Stomach (tissue), 4 donors: ENCODE results near the gene COPS6.

Source experiments
- CTCF ChIP-seq, 7 experiments: fragments of 450-650 bp in 4 of 7; fragments of 200-600 bp in 3 of 7; sonication (generic) in 3 of 7; IDR thresholded peaks; one replicate each; pipeline ENCODE4 v1.5.1; 2016 to 2019; ENCODE audit warnings: antibody characterized with exemption in 7 of 7, control low read depth in 2 of 7, mild to moderate bottlenecking in 1 of 7
- EP300 ChIP-seq: sonication (generic); formaldehyde crosslinking; IDR thresholded peaks from one replicate; pipeline ENCODE4 v1.6.1; 2017; ENCODE audit warnings: antibody characterized with exemption
- POLR2AphosphoS5 ChIP-seq, 3 donors: sonication (generic); formaldehyde crosslinking; IDR thresholded peaks; one replicate each; pipeline ENCODE4 v1.6.1; 2016; ENCODE audit warnings: antibody characterized with exemption in 3 of 3

GRCh38 chr7:100119072-100119969 lies 30.6 kb downstream of the COPS6 start, which contains the start of the genes CNPY4 and TAF6:
- TF ChIP-seq CTCF (IDR thresholded peaks at IDR 0.05) (peak in 1 of 7 experiments; percentile 29), POLR2AphosphoS5 (IDR thresholded peaks at IDR 0.05) (peak; percentile 45 to 76 (median 59)), EP300 (no peak)
